ENCODE results near the gene ZNF8.

DNA sequence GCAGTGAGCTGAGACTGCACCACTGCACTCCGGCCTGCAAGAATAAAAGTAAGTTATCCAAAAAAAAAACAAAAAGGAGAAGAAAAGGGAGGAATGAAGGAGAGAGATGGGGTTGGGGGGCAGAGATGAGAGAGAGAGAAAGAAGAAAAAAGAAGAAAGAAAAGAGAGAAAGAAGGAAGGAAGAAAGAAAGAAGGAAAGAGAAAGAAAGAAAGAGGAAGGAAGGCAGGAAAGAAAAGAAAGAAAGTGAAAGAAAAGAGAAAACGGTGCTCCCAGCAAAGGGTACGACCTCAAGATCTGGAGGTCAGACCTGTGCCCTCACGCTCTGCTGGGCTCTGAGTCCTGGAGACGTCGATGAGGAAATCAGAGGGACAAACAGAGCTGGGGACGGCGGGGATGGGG lies 70.8 kb downstream of the ZNF8 start:
- TF ChIP-seq, protein P1, sequence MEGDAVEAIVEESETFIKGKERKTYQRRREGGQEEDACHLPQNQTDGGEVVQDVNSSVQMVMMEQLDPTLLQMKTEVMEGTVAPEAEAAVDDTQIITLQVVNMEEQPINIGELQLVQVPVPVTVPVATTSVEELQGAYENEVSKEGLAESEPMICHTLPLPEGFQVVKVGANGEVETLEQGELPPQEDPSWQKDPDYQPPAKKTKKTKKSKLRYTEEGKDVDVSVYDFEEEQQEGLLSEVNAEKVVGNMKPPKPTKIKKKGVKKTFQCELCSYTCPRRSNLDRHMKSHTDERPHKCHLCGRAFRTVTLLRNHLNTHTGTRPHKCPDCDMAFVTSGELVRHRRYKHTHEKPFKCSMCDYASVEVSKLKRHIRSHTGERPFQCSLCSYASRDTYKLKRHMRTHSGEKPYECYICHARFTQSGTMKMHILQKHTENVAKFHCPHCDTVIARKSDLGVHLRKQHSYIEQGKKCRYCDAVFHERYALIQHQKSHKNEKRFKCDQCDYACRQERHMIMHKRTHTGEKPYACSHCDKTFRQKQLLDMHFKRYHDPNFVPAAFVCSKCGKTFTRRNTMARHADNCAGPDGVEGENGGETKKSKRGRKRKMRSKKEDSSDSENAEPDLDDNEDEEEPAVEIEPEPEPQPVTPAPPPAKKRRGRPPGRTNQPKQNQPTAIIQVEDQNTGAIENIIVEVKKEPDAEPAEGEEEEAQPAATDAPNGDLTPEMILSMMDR (IDR thresholded peaks at IDR 0.05) = no peak
- no peak for TF ChIP-seq POLR2AphosphoS5 (IDR thresholded peaks at IDR 0.05)
- no peak for TF ChIP-seq POLR2A (IDR thresholded peaks at IDR 0.05)
